ENCODE data around the gene MECR. TPM values are rescaled to one million over a fixed set of nuclear protein-coding genes. Genes with fewer than 3 reads are reported as not detected.

Gene MECR
- total RNA-seq, 6 donors from 2014 or later = 16.7 to 30.1 (median 18.5) TPM

DNA sequence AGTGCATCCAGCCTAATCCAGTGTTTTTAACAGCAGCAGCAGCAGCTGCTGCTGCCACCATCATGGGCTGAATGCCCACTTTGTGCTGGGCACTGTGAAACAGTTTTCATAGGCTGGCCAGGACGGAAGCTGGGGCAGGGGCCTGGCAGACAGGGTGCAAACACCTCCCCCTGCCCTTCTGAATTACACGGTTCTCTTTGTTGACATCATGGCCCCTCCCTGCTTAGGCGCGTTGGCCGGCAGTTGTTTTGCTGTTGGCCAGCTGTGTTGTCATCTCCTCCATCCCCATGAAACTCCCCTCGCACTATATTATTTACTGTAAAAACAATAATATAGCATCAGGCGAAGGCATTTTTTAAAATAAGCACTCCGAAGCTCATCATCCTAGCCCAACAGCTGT, 38.6 kb upstream of the MECR start:
- Histone ChIP-seq H3K4me3 (no peak overlapping the region), H3K4me1 (peaks cover 13 to 19% (median 15%) of the 10 kb centered on the region in 4 donors), H3K9me3 (no peaks in the 10 kb centered on the region), H3K36me3 (no peaks in the 10 kb centered on the region), H3K27me3 (no peaks in the 10 kb centered on the region), H3K27ac (no peak overlapping the region)
- WGBS, 2 donors = 66 to 69% methylated on average over 7 to 8 of the region's 8 CpGs
- DNase-seq (no peak), ATAC-seq (ENCODE audit: low FRiP score in 2 of 2) (no peak)
- no peak for TF ChIP-seq CTCF (IDR thresholded peaks at IDR 0.05)
- no peak for TF ChIP-seq EP300 (IDR thresholded peaks at IDR 0.05)
- TF ChIP-seq POLR2A (IDR thresholded peaks at IDR 0.05) = no peak
- TF ChIP-seq POLR2AphosphoS5 (IDR thresholded peaks at IDR 0.05) = no peak

GRCh38 chr1:29267321-29268070, 36.8 kb upstream of the MECR start:
- TF ChIP-seq POLR2AphosphoS5 (IDR thresholded peaks at IDR 0.05) (no peak), EP300 (IDR thresholded peaks at IDR 0.05) (no peak), CTCF (IDR thresholded peaks at IDR 0.05) (no peak), POLR2A (IDR thresholded peaks at IDR 0.05) (no peak)
- H3K9me3 ChIP-seq = no peaks in the 10 kb centered on the region
- peaks cover 13 to 17% (median 14%) of the 10 kb centered on the region in 4 donors for H3K4me1 ChIP-seq
- no peak overlapping the region for H3K4me3 ChIP-seq
- ATAC-seq (ENCODE audit: low FRiP score in 2 of 2) (no peak), DNase-seq (no peak)
- no peak overlapping the region for H3K27ac ChIP-seq
- H3K27me3 ChIP-seq = no peaks in the 10 kb centered on the region
- 65 to 69% methylated on average over 9 of the region's 9 CpGs for WGBS, 2 donors
- no peaks in the 10 kb centered on the region for H3K36me3 ChIP-seq

DNA sequence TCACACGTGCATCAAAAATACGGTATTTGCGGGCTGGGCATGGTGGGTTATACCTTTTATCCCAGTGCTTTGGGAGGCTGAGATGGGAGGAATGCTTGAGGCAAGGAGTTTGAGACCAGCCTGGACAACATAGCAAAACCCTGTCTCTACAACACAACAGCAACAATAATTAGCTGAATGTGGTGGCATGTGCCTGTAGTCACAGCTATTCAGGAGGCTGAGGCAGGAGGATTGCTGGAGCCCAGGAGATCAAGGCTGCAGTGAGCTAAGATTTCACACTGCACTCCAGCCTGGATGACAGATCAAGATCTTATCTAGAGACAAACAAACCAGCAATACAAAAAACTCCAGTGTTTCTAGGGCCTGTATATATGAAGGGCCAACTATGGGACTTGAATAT, 36.2 kb upstream of the MECR start:
- TF ChIP-seq EP300 (IDR thresholded peaks at IDR 0.05) (no peak), POLR2A (IDR thresholded peaks at IDR 0.05) (no peak), CTCF (IDR thresholded peaks at IDR 0.05) (no peak), POLR2AphosphoS5 (IDR thresholded peaks at IDR 0.05) (no peak)
- Histone ChIP-seq H3K4me1 (peaks cover 9 to 11% (median 10%) of the 10 kb centered on the region in 4 donors), H3K27me3 (no peaks in the 10 kb centered on the region), H3K9me3 (no peaks in the 10 kb centered on the region), H3K4me3 (no peak overlapping the region), H3K27ac (no peak overlapping the region), H3K36me3 (no peaks in the 10 kb centered on the region)
- DNase-seq (no peak), ATAC-seq (ENCODE audit: low FRiP score in 2 of 2) (no peak)
- 86 to 94% methylated on average over 3 of the region's 3 CpGs for WGBS, 2 donors

DNA sequence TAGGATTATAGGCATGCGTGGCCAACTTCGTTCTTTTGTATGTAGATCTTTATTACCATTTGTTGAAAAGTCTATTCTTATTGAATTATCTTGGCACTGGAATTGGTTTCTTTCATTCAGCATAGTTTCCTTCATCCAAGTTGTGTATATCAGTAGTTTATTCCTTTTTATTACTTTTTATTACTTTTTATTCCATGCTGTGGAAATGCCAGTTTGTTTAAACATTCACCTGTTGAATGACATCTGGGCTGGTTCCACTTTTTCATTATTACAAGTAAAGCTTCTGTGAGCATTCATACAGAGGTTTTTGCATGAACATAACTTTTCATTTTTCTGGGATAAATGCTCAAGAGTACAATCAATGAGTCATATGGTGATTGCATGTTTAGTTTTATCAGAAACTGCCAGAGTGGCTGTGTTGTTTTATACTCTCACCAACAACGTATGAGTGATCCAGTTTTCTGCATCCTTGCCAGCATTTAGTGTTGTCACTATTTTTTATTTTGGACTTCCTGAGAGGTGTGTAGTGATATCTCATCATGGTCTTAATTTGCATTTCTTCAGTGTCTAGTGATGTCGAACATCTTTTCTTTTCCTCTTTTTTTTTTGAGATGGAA, 34.1 kb upstream of the MECR start:
- DNase-seq (no peak), ATAC-seq (ENCODE audit: low FRiP score in 2 of 2) (no peak)
- Histone ChIP-seq H3K4me3 (no peak overlapping the region), H3K27ac (no peak overlapping the region), H3K4me1 (peaks cover 3 to 5% (median 3%) of the 10 kb centered on the region in 4 donors), H3K27me3 (no peaks in the 10 kb centered on the region), H3K36me3 (no peaks in the 10 kb centered on the region), H3K9me3 (no peaks in the 10 kb centered on the region)
- TF ChIP-seq CTCF (IDR thresholded peaks at IDR 0.05) = no peak
- no peak for TF ChIP-seq POLR2A (IDR thresholded peaks at IDR 0.05)
- no peak for TF ChIP-seq POLR2AphosphoS5 (IDR thresholded peaks at IDR 0.05)
- no peak for TF ChIP-seq EP300 (IDR thresholded peaks at IDR 0.05)
- WGBS, 2 donors = 74 to 82% methylated on average over 4 of the region's 4 CpGs

All from upper lobe of left lung (tissue), 6 donors.